ENCODE measurements around the gene NEDD4L. TPM values are rescaled to one million over a fixed set of nuclear protein-coding genes. Genes with fewer than 3 reads are reported as not detected.

NEDD4L gene
- polyA plus RNA-seq, 1 experiment, result 14.1 TPM

DNA sequence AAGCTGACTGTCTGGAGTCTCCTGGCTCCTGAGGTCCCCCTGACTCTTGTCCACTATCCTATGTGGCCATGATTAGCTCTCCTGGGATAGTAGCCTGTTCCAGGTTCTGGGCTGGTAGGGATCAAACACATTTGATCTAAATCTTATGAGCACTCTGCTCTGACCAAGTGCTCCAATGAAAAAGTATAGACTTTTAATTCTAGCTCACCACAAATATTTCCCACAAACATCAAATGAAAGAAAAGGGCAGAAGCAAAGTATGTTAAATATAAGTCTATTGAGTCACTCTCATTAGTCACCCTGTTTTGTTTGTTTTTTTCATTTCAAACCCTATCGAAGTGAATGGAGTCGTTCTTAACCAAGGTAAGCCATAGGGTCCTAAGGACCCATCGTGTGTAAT, 39.7 kb upstream of the NEDD4L start:
- H3K27me3 ChIP-seq (ENCODE audit: control insufficient read depth, insufficient read depth, low read length), result no peaks in the 10 kb centered on the region
- ChIA-PET POLR2A (no interaction called here), CTCF (interaction anchor here (0.9 to 1.4 kb wide), 3 partner anchors 11 to 98 kb away, joined by 3 to 4 read pairs (median 4); no protein-coding TSS in a partner anchor)
- H3K36me3 ChIP-seq (ENCODE audit: control insufficient read depth, insufficient read depth, low read length), result no peaks in the 10 kb centered on the region
- peak; percentile 38 for DNase-seq (ENCODE audit: low read depth)
- TF ChIP-seq, protein P1, sequence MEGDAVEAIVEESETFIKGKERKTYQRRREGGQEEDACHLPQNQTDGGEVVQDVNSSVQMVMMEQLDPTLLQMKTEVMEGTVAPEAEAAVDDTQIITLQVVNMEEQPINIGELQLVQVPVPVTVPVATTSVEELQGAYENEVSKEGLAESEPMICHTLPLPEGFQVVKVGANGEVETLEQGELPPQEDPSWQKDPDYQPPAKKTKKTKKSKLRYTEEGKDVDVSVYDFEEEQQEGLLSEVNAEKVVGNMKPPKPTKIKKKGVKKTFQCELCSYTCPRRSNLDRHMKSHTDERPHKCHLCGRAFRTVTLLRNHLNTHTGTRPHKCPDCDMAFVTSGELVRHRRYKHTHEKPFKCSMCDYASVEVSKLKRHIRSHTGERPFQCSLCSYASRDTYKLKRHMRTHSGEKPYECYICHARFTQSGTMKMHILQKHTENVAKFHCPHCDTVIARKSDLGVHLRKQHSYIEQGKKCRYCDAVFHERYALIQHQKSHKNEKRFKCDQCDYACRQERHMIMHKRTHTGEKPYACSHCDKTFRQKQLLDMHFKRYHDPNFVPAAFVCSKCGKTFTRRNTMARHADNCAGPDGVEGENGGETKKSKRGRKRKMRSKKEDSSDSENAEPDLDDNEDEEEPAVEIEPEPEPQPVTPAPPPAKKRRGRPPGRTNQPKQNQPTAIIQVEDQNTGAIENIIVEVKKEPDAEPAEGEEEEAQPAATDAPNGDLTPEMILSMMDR (IDR thresholded peaks at IDR 0.05; ENCODE audit: insufficient read depth, low read depth, low read length), result no peak
- H3K4me3 ChIP-seq (ENCODE audit: low read depth, low read length), result no peak overlapping the region

GRCh38 chr18:58005011-58005410, 39.0 kb upstream of the NEDD4L start:
- CTCF ChIA-PET, result interaction anchor here (0.6 to 1.4 kb wide), 2 partner anchors 10 to 28 kb away, joined by 3 to 4 read pairs; no protein-coding TSS in a partner anchor
- POLR2A ChIA-PET, result no interaction called here
- Histone ChIP-seq H3K27me3 (ENCODE audit: control insufficient read depth, insufficient read depth, low read length) (no peaks in the 10 kb centered on the region), H3K36me3 (ENCODE audit: control insufficient read depth, insufficient read depth, low read length) (no peaks in the 10 kb centered on the region), H3K4me3 (ENCODE audit: low read depth, low read length) (no peak overlapping the region)
- TF ChIP-seq, protein P1 (IDR thresholded peaks at IDR 0.05; ENCODE audit: insufficient read depth, low read depth, low read length), result no peak
- no peak for DNase-seq (ENCODE audit: low read depth)

DNA sequence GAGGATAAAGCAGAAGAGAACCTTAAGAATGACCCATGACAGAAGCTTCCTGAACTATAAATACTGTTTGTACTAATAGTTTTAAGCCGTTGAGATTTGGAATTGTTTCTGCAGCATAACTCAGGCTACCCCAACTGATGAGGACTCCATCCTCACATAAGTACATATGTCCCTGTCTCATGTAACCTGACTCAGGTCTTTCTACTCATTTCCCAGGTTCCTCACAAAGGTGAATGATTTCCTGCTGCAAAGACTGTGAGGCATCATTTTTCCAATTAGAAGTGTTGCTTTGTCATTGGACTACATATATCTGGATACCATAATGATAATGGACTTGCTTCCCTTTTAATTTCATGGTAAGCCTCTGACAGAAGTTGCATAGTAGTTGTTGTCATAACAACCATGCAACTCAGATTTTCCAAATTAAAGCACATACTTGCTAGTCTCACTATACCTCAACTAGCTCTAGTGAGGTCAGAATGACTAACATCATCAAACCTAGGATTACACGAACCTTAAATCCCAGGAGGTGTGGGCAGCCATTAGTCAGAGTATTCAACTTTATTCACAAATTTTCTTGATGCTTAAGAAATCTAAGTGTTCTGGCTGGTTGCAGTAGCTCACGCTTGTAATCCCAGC, 38.0 kb upstream of the NEDD4L start:
- no peak for DNase-seq (ENCODE audit: low read depth)
- no peaks in the 10 kb centered on the region for H3K27me3 ChIP-seq (ENCODE audit: control insufficient read depth, insufficient read depth, low read length)
- H3K36me3 ChIP-seq (ENCODE audit: control insufficient read depth, insufficient read depth, low read length), result no peaks in the 10 kb centered on the region
- TF ChIP-seq, protein P1 (IDR thresholded peaks at IDR 0.05; ENCODE audit: insufficient read depth, low read depth, low read length), result no peak
- ChIA-PET CTCF (interaction anchor here (0.6 kb wide), 1 partner anchor 22 kb away, joined by 3 read pairs; no protein-coding TSS in a partner anchor), POLR2A (no interaction called here)
- H3K4me3 ChIP-seq (ENCODE audit: low read depth, low read length), result no peak overlapping the region

DNA sequence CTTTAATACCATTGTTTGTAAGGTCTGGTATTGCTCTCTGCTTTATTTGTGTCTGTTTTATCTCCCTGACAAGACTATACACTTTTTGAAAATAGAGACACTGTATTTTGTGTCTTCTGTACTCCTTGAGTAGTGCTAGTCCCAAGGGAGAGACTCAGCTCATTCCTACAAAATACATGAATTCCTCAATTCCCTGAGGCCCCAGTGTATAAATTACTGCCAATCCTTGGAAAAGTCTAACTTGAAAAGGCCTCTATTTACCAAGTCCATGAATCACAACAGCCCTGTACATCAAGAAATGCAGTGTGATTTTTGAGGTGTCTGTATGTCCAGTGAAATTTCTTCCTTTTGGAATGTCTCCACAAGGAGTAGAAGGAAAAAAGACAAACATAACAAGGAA, 34.9 kb upstream of the NEDD4L start:
- Histone ChIP-seq H3K27me3 (ENCODE audit: control insufficient read depth, insufficient read depth, low read length) (no peaks in the 10 kb centered on the region), H3K4me3 (ENCODE audit: low read depth, low read length) (no peak overlapping the region), H3K36me3 (ENCODE audit: control insufficient read depth, insufficient read depth, low read length) (no peaks in the 10 kb centered on the region)
- POLR2A ChIA-PET, result no interaction called here
- no peak for DNase-seq (ENCODE audit: low read depth)
- CTCF ChIA-PET, result interaction anchor here (1.2 kb wide), 1 partner anchor 50 kb away, joined by 3 read pairs; no protein-coding TSS in a partner anchor
- TF ChIP-seq, protein P1 (IDR thresholded peaks at IDR 0.05; ENCODE audit: insufficient read depth, low read depth, low read length), result no peak

DNA sequence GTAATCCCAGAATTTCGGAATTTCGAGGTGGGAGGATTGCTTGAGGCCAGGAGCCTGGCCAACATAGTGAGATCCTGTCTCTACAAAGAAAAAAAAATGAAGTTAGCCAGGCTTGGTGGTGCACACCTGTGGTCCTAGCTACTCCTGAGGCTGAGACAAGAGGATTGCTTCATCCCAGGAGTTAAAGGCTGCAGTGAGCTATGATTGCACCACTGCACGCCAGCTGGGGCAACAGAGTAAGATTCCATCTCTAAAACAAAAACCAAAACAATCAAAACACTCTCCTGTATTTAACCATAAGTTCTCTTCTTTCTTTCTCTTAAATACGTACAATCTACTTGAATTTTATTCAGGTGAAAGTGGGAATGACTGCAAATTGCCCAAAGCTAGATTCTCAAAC, 33.8 kb upstream of the NEDD4L start:
- POLR2A ChIA-PET, result no interaction called here

More for the DNA sequence above, 33.8 kb upstream of the NEDD4L start:
- no peak for DNase-seq (ENCODE audit: low read depth)
- CTCF ChIA-PET, result interaction anchor here (1.2 kb wide), 1 partner anchor 52 kb away, joined by 3 read pairs; no protein-coding TSS in a partner anchor
- no peaks in the 10 kb centered on the region for H3K27me3 ChIP-seq (ENCODE audit: control insufficient read depth, insufficient read depth, low read length)
- H3K36me3 ChIP-seq (ENCODE audit: control insufficient read depth, insufficient read depth, low read length), result no peaks in the 10 kb centered on the region
- TF ChIP-seq, protein P1 (IDR thresholded peaks at IDR 0.05; ENCODE audit: insufficient read depth, low read depth, low read length), result no peak
- H3K4me3 ChIP-seq (ENCODE audit: low read depth, low read length), result no peak overlapping the region

Data from BJ (cell line).